ENCODE results near the gene AQP2.

DNA sequence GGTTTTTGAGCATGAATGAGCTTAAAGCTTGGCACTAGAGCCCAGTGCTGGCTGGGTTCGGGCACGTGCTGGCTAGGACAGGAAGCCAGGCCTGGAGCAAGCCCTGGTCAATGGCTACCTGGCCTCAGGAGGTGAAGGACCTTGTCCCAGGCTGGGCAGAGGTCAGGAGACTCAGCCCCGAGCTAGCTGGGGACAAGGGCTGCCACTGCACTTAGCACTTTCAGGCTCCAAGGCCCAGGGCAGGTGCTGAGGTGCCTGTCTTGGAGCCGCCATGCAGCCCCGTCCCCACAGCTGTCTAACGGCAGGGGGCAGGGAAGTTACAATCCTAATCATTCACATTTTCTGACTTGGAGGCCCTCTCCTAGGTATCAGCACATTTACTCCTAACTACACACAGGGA, 17.9 kb downstream of the AQP2 start:
- TF ChIP-seq, protein P1, sequence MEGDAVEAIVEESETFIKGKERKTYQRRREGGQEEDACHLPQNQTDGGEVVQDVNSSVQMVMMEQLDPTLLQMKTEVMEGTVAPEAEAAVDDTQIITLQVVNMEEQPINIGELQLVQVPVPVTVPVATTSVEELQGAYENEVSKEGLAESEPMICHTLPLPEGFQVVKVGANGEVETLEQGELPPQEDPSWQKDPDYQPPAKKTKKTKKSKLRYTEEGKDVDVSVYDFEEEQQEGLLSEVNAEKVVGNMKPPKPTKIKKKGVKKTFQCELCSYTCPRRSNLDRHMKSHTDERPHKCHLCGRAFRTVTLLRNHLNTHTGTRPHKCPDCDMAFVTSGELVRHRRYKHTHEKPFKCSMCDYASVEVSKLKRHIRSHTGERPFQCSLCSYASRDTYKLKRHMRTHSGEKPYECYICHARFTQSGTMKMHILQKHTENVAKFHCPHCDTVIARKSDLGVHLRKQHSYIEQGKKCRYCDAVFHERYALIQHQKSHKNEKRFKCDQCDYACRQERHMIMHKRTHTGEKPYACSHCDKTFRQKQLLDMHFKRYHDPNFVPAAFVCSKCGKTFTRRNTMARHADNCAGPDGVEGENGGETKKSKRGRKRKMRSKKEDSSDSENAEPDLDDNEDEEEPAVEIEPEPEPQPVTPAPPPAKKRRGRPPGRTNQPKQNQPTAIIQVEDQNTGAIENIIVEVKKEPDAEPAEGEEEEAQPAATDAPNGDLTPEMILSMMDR (IDR thresholded peaks at IDR 0.05), result no peak
- TF ChIP-seq POLR2AphosphoS5 (IDR thresholded peaks at IDR 0.05), result no peak
- no peak for TF ChIP-seq POLR2A (IDR thresholded peaks at IDR 0.05)

All from prostate gland (tissue), 2 donors.